Spleen (tissue), 13 donors: Measurements from ENCODE around the gene TFE3. TPM values are rescaled to one million over a fixed set of nuclear protein-coding genes. Genes with fewer than 3 reads are reported as not detected.

Experiments used
- DNase-seq: peaks from one replicate; pipeline ENCODE4 v3.0.0-alpha.2; 2020
- H3K27ac ChIP-seq, 8 donors: fragments of 200-600 bp; sonication (generic) in 7 of 8; 1 replicate in 4 of 8; 2 replicates in 4 of 8; pipeline versions ENCODE4 v1.5.0 to v1.8.0; 2016 to 2021; ENCODE audit warnings: inconsistent platforms in 4 of 8, mild to moderate bottlenecking in 4 of 8, moderate library complexity in 1 of 8
- H3K27me3 ChIP-seq, 7 donors: fragments of 200-600 bp; sonication (generic) in 6 of 7; replicated peaks in 1 of 7; 1 replicate in 4 of 7; 2 replicates in 3 of 7; pipeline versions ENCODE4 v1.5.0 to v1.8.0; 2016 to 2021; ENCODE audit warnings: inconsistent platforms in 3 of 7, mild to moderate bottlenecking in 1 of 7
- H3K36me3 ChIP-seq, 6 donors: fragments of 200-600 bp; sonication (generic) in 5 of 6; 1 replicate in 4 of 6; 2 replicates in 2 of 6; pipeline versions ENCODE4 v1.5.0 to v1.8.0; 2016 to 2021; ENCODE audit warnings: inconsistent platforms in 2 of 6
- H3K4me1 ChIP-seq, 6 donors: fragments of 200-600 bp; sonication (generic) in 5 of 6; 1 replicate in 3 of 6; 2 replicates in 3 of 6; pipeline versions ENCODE4 v1.5.0 to v1.8.0; 2016 to 2021; ENCODE audit warnings: inconsistent platforms in 3 of 6
- H3K4me3 ChIP-seq, 8 donors: fragments of 200-600 bp; sonication (generic) in 7 of 8; 1 replicate in 4 of 8; 2 replicates in 4 of 8; pipeline versions ENCODE4 v1.5.0 to v1.8.0; 2016 to 2021; ENCODE audit warnings: inconsistent platforms in 4 of 8, mild to moderate bottlenecking in 4 of 8, moderate library complexity in 2 of 8
- H3K9me3 ChIP-seq, 8 donors: fragments of 200-600 bp; sonication (generic) in 7 of 8; 1 replicate in 4 of 8; 2 replicates in 4 of 8; pipeline versions ENCODE4 v1.5.0 to v1.8.0; 2016 to 2021; ENCODE audit warnings: inconsistent platforms in 4 of 8
- POLR2A ChIP-seq, 3 donors: fragments of 450-650 bp; IDR thresholded peaks; one replicate each; pipeline ENCODE4 v1.5.1; 2017; ENCODE audit warnings: antibody characterized with exemption in 3 of 3, mild to moderate bottlenecking in 1 of 3
- POLR2AphosphoS5 ChIP-seq, 3 donors: sonication (generic); formaldehyde crosslinking; IDR thresholded peaks; one replicate each; pipeline ENCODE4 v1.5.1; 2017; ENCODE audit warnings: antibody characterized with exemption in 3 of 3
- WGBS, 5 donors: extraction: QIAGEN DNeasy Blood & Tissue Kit in 3 of 5; methylation state at CpG; one replicate each; pipeline versions ENCODE4 v1.1.5 to v1.1.7; 2013 to 2018; 5-methylcytosine and 5-hydroxymethylcytosine counted together
- intact Hi-C: fragments of 100-400 bp; cut with DNase I; formaldehyde crosslinking; loops from one replicate; pipeline ENCODE4 v1.15.0; 2023; ENCODE audit warnings: low total_unique reads
- long read RNA-seq, 2 donors: transcript quantifications; one replicate each; lab custom pipeline, GENCODE V29; 2026
- polyA plus RNA-seq, 3 donors: library from polyadenylated mRNA; stranded (reverse); fragments of 200-250 nt; gene quantifications; one replicate each; pipeline ENCODE4 v1.2.1, GENCODE V29; 2013
- total RNA-seq, 7 donors: library from RNA; depleted of rRNA in 3 of 7; stranded (reverse); fragments of >200 nt in 3 of 7; fragmentation: NEBNext Ultra II Directional in 4 of 7; extraction: Animal tissue kit (Norgen Biotek cat#: 25700) in 4 of 7; gene quantifications; one replicate each; pipeline versions ENCODE4 v1.1.0 to v1.2.1, GENCODE V29; 2016 to 2021
- TF ChIP-seq, protein P1 (sequence below), 11 experiments: fragments of 200-600 bp in 7 of 11; fragments of 450-650 bp in 4 of 11; sonication (generic) in 4 of 11; IDR thresholded peaks in 8 of 11; conservative IDR thresholded peaks in 3 of 11; 1 replicate in 7 of 11; 2 replicates in 4 of 11; pipeline versions ENCODE4 v1.4.0 to v1.8.0; 2016 to 2021; ENCODE audit warnings: antibody characterized with exemption in 11 of 11, inconsistent platforms in 4 of 11, mild to moderate bottlenecking in 1 of 11
- donor health status: healthy with polysubstance abuse.
- donor health status: DM: no; HTN: no; CAD: no; lungs with moderate emphysema.
- donor health status: DM: no; HTN: no; CAD: no.
- donor health status: Bipolar disorder and iron deficiency.
- donor health status: healthy.
- donor health status: DM: no; HTN: no; CAD: no.
- donor health status: DM: yes; HTN: yes; CAD: no.

TFE3 gene, protein sequence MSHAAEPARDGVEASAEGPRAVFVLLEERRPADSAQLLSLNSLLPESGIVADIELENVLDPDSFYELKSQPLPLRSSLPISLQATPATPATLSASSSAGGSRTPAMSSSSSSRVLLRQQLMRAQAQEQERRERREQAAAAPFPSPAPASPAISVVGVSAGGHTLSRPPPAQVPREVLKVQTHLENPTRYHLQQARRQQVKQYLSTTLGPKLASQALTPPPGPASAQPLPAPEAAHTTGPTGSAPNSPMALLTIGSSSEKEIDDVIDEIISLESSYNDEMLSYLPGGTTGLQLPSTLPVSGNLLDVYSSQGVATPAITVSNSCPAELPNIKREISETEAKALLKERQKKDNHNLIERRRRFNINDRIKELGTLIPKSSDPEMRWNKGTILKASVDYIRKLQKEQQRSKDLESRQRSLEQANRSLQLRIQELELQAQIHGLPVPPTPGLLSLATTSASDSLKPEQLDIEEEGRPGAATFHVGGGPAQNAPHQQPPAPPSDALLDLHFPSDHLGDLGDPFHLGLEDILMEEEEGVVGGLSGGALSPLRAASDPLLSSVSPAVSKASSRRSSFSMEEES
- 10 to 100 TPM; 47.1 to 79.1 (median 64.9) TPM for total RNA-seq
- 10 to 100 TPM; 16.0 to 35.8 (median 18.7) TPM for polyA plus RNA-seq
- long read RNA-seq, donor 1, transcript TFE3-201 (10 exons, 3,415 nt): major isoform, 6 of 15 reads
- long read RNA-seq, donor 1, partial matches to known transcripts: 7 of 15 reads
- long read RNA-seq, donor 1, other reads (novel, unspliced or antisense): 0 of 15 reads
- long read RNA-seq, donor 2, partial matches to known transcripts: 8 of 10 reads
- long read RNA-seq, donor 2, other reads (novel, unspliced or antisense): 0 of 10 reads

DNA sequence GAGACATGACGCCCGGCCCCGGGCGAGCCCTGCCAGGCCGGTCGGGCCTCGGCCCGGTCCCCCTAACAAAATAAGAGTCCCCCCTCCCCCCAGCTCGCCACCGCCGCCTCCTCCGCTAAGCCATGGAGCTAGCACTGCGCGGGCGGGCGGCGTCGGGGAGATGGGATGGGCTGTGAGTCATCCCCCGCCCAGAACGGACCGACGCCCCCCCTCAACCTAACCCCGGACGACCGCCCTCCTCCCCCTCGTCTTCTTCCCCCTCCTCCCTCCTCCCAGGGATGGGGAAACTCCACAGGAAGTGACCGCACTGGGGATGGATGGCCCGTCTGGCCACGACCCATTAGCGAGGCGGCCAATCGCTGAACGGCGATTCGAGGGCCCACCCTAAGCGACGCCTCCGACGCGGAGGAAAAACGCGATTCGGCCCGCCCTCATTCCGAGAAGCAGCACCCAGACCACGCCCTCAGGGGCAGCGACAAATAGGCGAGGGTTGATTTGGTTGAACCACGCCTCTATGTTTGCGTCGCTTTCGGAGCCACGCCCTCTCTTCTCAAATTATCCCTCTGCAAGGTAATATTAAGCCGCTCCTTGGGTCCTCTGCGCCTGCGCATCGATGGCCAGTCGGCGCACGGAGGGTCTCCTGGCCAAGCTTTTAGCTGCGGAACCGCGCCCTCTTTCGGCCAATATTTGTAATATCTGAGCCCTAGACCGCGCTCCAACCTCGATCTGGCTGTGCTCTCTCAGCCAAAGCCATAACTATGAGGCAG is at the start of gene TFE3:
TSS of gene TFE3 (minus strand) at position 138 of the 767 bp plus-strand sequence. CDS start at position 7, 131 bp downstream.
- Histone ChIP-seq H3K9me3 (no peaks in the 10 kb centered on the region), H3K27me3 (no peaks in the 10 kb centered on the region), H3K36me3 (peaks cover 0 to 13% (median 8%) of the 10 kb centered on the region in 6 donors), H3K4me3 (peak within 1 kb of the TSS; percentile 41 to 83 (median 54)), H3K4me1 (peaks cover 0 to 48% (median 25%) of the 10 kb centered on the region in 6 donors), H3K27ac (peak within 1 kb of the TSS; percentile 81 to 99 (median 96))
- 0 to 39% (median 0%) methylated on average over 5 to 67 of the region's 67 CpGs for WGBS, 5 donors
- DNase-seq: peak; percentile 97
- intact Hi-C loops: no loop called here
- TF ChIP-seq, protein P1, sequence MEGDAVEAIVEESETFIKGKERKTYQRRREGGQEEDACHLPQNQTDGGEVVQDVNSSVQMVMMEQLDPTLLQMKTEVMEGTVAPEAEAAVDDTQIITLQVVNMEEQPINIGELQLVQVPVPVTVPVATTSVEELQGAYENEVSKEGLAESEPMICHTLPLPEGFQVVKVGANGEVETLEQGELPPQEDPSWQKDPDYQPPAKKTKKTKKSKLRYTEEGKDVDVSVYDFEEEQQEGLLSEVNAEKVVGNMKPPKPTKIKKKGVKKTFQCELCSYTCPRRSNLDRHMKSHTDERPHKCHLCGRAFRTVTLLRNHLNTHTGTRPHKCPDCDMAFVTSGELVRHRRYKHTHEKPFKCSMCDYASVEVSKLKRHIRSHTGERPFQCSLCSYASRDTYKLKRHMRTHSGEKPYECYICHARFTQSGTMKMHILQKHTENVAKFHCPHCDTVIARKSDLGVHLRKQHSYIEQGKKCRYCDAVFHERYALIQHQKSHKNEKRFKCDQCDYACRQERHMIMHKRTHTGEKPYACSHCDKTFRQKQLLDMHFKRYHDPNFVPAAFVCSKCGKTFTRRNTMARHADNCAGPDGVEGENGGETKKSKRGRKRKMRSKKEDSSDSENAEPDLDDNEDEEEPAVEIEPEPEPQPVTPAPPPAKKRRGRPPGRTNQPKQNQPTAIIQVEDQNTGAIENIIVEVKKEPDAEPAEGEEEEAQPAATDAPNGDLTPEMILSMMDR (IDR thresholded peaks at IDR 0.05 in 8 of 11, conservative IDR thresholded peaks at IDR 0.05 in 3 of 11): peak; percentile 38 to 82 (median 65)
- TF ChIP-seq POLR2A (IDR thresholded peaks at IDR 0.05) (peak in 1 of 3 donors; percentile 55), POLR2AphosphoS5 (IDR thresholded peaks at IDR 0.05) (peak; percentile 86 to 93 (median 88))

DNA sequence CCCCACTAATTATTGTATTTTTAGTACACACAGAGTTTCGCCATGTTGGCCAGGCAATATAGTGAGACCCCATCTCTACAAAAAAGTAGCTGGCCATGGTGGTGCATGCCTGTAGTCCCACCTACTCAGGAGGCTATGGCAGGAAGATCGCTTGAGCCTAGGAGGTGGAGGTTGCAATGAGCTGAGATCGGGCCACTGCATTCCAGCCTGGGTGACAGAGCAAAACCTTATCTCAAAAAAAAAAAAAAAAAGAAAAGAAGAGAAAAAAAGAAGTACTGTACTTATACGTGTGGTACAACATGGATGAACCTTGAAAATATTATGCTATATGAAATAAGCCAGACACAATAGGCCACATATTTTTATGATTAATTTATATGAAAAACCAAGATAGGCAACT is 46.4 kb upstream of the TFE3 start:
- H3K9me3 ChIP-seq: no peaks in the 10 kb centered on the region
- no peak for DNase-seq
- no peak overlapping the region for H3K27ac ChIP-seq
- TF ChIP-seq POLR2A (IDR thresholded peaks at IDR 0.05): no peak
- no peak for TF ChIP-seq POLR2AphosphoS5 (IDR thresholded peaks at IDR 0.05)
- TF ChIP-seq, protein P1 (IDR thresholded peaks at IDR 0.05 in 8 of 11, conservative IDR thresholded peaks at IDR 0.05 in 3 of 11): no peak
- 86 to 92% (median 86%) methylated on average over 3 to 4 of the region's 4 CpGs for WGBS, 5 donors
- H3K27me3 ChIP-seq: no peaks in the 10 kb centered on the region
- no peak overlapping the region for H3K4me3 ChIP-seq
- no peaks in the 10 kb centered on the region for H3K4me1 ChIP-seq
- no peaks in the 10 kb centered on the region for H3K36me3 ChIP-seq
- intact Hi-C loops: no loop called here

DNA sequence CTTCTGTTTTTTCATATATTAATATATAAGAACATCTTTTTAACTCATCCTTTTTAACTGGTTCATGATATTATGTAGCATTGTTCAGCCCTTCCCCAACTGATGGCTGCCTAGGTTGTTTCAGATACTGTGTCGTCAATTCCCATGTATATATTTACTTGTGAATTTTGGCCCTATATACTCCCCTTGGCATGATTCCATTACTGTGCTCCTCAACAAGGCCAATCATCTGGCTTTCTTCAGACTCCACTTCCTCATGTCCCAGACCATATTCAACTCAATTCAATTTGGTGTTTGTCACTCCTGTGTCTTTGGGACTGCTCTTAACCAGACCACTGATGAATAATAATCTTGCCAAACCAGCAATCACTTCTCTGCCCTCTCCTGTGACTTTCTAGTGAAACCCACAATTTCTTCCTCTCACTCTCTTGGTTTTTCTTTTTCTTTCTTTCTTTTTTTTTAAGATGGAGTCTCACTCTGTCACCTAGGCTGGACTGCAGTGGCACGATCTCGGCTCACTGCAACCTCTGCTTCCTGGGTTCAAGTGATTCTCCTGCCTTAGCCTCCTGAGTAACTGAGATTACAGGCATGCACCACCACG is 39.2 kb upstream of the TFE3 start:
- Histone ChIP-seq H3K4me3 (no peak overlapping the region), H3K36me3 (peaks cover 0 to 8% (median 0%) of the 10 kb centered on the region in 6 donors), H3K27me3 (no peaks in the 10 kb centered on the region), H3K9me3 (no peaks in the 10 kb centered on the region), H3K27ac (no peak overlapping the region), H3K4me1 (peaks cover 0 to 12% (median 0%) of the 10 kb centered on the region in 6 donors)
- no peak for DNase-seq
- intact Hi-C loops: no loop called here
- 72 to 92% (median 82%) methylated on average over 2 to 4 of the region's 4 CpGs for WGBS, 5 donors
- TF ChIP-seq, protein P1 (IDR thresholded peaks at IDR 0.05 in 8 of 11, conservative IDR thresholded peaks at IDR 0.05 in 3 of 11): no peak
- TF ChIP-seq POLR2AphosphoS5 (IDR thresholded peaks at IDR 0.05) (no peak), POLR2A (IDR thresholded peaks at IDR 0.05) (no peak)
